CD4-positive, alpha-beta T cell treated with Interleukin-4 for 4 hours (primary cell): Measurements from ENCODE around the gene TNNT2.

Source experiments
- DNase-seq: peaks from one replicate; pipeline ENCODE4 v3.0.0-alpha.2; 2020

The TNNT2 gene

DNA sequence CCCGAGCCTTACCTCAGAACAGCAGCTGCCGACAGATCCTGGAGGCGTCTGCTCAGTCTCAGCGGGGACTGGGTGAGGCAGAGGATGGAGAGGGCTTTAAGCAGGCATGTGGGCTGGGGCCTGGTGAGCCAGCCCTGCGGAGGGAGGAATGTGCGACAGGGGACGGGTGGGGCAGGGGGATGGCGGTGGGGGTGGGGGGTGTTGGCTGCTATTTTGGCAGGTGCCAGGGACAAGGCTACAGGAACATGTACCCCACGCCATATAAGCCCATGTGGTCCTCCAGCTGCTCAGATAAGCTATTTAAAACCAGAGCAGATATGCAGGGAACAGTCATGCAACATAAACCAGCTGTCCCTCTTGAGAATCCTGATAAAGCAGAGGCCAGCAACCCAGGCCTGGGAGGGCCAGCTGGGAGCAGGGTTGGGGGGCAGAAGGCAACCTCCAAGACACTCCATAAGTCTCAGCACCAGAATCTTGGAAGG, at the start of gene TNNT2:
TNNT2 (minus strand) TSS at position 70 of the 482 bp plus-strand sequence. CDS start 4,426 bp downstream, outside the sequence.
- no peak for DNase-seq

DNA sequence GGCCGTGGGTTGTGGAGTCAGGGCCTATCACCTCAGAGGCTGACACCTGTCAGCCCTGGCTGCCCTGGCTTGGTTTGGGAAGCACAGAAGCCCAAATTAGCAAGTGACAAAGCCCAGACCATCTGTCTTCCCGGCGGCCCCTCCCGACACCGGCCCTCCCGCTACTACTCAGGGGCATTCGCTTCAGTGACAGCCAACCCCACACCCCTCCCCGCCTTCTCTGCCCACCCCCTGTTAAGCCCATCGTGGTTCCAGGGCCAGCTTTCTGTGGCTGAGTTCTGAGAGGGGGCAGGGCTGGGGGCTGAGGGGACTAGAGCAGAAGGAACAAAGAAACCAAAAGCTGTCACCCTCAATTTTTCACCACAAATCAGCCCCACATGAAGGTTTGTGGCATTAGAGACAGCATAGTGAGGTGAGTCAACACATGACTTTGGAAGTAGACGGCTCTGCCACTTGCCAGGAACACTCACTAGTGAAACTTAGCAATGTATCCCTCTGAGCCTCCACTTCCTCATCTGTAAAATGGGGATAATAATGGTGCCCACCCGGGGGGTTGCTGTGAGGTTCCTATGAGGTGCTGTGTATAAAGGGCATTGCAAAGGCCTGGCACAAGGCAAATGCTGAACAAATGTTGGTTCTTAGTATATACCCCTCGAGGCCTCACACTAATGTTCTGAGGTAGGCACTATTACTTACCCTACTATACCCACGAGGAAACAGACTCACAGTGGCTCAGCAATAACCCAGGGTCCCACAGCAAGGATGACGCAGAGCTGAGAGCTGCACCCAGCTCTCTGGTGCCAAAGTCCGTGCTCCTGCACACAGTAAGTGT, 49.2 kb upstream of the TNNT2 start:
- DNase-seq, result no peak

DNA sequence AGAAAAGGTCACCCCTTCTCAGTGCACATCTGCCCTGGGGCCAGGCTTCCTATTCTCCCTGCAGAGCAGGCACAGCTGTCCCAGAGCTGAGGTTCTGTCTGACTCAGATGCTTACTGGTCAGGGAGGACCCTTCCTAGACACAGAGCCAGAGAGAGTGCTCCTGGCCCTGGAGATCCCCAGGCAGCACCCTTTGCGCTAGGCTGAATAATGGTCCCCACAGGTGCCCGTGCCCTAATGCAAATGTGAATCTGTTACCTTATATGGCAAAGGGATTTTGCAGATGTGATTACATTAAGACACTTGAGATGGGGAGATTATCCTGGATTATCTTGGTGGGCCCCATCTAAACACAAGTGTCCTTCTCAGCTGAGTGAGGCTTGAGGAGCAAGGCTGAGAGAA, 46.7 kb upstream of the TNNT2 start:
- DNase-seq, result no peak

DNA sequence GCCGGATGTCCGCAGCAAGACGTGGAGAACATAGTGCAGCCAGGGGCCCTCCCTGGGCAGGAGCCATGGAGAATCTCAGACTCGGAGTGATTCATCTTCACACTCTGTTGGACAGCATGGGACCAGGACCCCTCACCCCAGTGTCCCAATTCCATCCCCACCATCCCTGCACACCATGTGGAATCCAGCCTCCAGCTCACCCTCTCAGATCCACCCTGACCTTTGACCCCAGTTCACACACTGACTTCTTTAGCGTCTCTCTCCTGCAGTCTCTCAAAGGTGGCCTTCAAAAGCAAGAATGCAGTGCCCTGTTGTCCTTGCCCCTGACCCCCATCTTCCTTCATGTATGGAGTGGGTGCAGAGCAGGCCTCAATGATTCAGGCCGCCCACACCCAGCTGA, 46.2 kb upstream of the TNNT2 start:
- DNase-seq, result no peak

DNA sequence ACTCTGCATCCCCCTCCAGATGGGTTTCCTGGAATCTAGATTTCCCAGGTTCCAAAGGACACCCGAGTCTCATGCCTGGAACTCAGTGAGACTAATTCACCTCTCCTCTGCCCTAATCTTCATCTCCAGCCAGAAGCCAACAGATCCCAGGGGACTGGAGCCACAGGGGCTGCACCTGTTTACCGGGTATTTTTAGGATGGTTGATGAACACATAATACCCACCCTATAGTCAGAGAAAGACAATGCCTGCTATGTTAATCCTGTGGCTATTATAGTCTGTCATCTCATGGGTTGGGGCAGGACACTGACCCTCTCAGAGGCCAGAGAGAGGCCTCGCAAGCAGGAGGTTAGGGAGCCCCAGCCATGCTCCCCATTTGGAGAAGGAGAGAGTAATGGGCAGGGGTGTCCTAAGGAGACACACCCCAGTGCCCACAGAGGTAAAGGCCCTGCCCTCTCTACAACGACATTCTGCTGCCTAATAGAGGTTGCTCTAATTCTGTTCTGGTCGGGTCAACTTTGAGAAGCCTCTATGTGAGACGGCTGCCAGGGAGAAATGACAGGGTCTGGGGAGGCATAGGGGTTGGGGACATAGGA, 45.1 kb upstream of the TNNT2 start:
- no peak for DNase-seq

DNA sequence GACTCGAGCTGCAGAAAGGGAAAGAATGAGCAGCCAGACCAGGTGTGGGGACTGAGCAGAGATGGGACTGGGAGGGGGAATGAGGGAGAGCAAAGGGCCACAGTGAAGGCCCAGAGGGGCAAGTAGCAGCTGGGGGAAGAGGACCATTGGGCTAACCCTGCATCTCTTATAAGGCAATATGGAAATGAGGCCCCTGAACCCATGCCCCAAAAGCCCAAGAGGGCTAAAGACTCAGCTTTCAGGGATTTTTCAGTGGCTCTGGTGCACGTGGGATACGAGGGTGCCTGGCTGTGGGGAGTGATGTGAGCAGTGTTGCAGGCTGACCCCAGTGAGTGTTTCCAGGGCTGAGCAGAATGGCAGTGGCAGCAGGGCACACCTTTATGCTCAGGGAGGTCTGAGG, 44.5 kb upstream of the TNNT2 start:
- DNase-seq, result no peak

DNA sequence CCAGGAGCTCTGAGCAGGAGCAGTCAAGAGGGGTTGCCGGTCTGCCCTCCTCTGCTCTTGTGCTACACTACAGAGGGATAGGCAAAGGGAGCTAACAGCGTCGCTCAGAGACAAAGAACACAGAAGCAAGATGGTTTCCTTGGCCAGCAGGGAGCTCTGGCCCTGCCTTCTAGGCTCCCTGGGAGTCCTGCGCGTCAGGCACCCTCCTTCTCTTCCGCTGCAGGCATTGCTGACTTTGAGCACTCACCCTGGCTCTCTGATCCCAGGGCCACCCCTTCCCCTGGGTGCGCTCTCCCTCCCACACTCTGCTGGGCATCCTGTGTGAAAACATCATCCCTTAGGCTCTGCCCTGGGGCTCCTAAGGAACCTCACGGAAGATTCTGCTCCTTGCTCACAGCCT, 43.6 kb upstream of the TNNT2 start:
- no peak for DNase-seq

DNA sequence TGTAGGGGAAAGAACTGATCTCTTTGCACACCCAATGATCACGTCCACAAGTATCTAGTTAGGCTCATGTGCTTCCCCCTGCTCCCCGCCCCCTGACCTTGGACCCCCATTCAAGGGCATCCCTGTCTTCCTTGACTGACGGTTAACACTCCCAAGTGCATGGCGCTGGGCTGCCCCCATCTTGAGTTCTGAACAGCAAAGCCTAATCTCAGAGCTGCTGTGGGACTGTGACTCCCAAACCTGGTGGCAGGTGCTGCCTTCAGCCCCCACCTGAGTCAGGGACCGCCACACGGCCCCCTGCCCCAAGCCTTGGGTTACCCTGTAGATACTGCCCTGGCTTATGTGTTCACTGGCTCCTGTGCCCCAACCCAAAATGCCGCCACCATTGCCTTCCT, 43.1 kb upstream of the TNNT2 start:
- no peak for DNase-seq

DNA sequence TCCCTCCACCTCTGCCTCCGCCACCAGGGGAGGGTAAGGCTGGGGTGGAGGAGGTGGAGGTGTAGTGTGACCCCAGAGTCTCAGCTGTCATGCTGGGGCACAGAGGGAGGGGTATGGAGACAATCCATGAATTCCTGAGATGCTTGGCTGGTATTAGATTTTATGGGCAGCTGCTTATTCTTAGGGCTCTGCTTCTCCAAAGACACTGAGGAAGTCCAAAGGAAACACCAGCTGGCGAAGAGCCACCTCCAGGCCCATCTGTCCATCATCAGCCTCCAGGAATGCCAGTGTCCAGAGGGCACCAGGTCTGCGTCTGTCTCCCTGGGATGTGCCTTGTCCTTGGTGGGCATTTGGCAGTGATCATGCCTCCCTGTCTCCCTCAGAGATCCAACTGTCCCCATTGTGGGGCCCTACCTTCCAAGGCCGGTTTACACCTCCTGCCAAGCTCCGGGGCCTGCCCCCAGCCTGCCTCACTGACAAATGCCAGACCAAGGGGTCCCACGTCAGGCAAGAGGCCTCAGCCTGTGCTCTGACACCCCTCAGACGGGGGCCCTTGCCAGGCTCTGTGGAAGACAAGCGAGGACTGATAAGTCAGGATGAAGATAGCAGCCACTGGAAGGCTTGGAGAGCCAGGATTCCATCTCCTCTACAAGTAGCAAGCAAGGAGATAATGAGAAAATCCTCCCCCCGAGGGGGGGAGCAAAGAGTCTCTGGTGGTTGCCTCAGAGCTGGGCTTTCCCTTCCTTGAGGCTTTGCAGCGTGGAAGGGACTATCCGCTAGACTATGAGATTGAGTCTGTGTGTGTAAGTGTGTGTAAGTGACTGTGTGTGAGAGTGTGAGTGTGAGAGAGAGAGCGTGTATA, 42.5 kb upstream of the TNNT2 start:
- no peak for DNase-seq

DNA sequence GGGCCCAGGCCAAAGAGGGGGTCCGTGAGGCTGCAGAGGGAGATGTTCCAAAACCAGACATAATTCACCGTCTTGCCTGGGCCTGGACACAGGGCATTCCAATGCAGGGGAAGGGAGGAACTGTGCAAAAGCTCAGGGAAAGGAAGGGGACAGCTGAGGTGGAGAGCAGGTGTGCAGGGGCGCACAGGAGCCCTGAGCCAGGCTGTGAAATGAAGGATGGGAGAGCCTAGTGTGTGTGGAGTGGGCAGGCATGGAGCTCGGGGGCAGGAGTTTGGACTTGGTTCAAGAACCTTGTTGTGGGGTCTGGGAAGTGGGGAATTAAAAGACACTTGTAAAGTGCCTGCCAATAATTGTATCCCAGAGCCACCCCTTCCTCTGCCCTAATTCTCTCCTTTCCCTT, 41.8 kb upstream of the TNNT2 start:
- DNase-seq, result no peak

DNA sequence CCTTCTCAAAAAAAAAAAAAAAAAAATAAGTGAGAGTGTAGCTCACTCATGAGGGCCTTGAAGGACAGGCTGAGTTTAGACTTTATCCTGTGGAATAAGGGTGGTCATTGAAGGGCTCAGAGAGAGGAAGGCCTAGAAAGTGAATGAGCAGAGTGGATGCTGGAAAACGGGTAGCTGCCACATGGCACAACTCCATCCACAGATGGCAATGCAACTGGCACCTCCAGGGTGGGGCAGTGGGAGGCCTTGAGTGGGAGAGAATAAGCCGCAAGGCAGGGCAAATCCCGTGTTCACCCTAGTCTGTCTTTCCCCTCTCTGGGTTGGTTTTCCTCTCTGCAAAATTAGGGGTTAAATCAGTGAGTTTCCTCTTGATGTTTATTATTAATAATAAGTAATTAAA, 41.0 kb upstream of the TNNT2 start:
- DNase-seq, result no peak

DNA sequence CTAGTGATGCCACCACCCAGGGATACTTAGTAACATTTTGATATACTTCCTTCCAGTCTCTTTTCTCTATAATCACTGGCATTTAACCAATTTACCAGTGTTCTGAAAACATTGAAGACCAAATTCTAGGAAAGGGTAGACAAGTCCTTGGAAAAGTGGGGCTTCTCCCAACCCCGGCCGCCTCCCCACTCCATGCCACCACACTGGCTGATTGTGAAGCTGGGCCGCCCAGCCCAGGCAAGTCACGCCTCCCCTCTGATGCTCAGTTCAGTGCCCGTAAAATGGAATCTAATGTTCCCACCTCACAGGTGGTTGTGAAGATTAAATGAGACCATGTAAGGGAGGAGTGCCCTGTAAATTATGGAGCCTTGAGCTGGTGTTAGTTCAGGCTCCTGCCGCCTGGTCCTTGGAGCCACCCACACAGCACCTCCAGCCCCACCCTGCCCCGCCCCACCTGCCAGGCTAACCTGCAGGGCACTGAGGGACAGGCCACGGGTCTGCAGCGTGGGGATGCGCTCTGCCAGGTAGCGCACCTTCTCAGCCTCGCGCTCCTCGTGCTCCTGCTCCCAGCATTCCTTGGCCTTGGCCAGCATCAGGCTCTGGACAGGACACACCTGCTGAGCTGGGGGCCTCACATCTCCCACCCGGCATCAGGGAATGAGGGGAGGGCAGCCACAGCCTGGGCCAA, 36.7 kb upstream of the TNNT2 start:
- no peak for DNase-seq

DNA sequence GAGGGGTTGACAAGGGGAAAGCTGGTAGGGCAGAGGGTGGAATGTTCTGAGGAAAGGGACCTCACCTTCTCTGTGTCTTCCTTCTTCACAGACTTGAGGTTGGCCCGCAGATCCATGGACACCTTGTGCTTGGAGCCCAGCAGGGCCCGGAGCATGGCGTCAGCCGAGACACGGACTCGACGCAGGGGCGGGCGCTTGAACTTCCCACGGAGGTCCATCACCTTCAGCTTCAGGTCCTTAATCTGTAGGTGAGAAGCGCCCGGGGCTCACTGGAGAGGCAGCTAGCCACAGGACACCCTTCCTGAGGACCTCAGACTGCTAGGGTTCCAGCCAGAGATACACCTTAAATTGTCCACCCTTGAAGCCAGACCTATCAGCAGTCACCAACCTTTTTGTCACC, 33.8 kb upstream of the TNNT2 start:
- no peak for DNase-seq

DNA sequence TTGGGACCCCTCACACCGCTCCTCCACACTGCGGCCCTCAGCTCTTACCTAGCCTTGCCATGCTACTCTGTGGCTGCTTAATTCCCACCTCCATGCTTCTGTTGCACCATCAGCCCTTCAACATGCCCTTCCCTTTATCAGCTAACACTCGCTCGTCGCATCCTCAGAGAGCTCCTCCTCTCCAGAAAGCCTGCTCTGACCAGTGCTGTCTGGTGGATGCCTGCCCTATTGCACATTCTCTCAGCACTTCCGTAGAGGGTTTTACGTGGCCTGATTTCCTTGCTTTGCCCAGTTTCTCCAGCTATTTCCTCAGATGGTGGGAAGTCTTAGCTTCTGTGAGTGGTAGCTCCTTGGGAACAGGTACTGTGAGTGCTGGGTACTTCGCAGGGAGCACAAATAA, 32.0 kb upstream of the TNNT2 start:
- no peak for DNase-seq

DNA sequence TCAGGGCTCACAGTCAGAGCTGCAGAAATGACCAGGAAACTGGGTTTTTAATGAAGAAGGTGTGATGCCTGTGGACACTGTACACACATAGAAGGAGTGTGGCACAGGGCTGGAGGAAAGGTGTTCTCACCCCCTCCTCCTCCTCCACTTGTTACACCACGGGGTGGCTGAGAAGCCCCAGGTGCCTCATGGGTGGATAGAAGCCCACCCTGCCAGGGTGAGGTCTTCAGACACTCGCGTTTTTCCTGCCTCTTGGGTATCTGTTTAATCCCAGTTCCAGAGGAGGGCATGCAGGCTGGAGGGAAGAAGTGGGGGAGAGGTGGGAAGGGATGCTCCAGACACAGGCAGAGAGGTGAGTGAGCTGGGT, 31.3 kb upstream of the TNNT2 start:
- no peak for DNase-seq

DNA sequence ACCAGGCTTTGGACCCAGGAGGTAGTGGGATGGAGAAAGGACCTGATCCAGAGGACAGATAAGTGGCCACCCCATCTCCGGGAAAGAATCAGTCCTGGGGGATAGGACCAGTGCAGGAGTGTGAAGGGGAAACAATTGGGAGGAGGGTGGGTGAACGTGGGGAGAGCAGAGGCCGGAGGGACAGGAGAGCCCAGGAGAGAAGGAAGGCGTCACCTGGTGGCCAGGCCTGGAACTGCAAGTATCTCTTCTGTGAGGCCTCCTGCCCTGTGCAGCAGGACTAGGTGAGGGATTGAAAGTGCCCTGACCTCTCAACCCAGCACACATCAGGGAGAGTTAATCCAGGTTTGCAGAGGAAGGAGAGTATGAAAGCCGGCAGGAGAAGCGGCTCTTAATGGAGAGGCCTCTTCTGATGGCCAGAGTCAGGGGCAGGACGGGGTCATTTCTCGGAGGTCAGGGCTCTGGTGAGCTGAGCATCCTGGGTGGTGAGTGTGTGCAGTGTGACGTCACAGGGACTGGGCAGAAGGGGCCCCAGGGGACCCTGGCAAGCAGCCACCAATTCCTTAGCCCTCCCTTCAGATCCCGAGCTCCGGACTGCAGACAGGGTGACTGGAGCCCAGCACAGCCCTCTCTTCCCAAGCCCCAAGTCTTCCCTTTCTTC, 30.8 kb upstream of the TNNT2 start:
- peak; percentile 44 for DNase-seq

DNA sequence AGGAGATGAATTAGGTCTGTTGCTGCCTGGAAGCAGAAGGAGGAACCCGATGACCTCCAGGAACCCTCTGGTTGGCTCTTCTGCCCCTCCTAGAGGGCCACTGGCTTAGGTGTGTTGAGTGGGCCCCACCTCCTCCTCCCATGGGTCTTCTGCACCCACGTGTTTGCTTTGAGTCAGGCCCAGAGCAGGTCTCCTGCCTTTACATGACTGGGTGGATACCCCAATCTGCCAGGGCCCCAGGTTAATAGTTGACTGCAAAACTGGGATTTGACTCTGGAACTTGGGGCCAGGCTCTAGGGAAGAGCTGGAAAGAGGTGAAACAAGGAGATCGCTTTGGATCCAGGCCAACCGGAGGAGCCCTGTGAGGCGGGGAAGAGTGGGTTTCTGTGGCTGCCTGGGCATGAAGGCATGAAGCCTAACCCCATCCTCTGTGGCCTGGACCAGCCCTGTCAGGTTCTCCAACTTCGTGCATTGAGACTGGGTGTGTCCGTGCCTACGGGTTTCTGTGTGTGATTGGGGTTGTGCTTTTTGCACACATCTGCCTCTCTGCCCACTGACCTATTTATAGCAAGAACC, 29.4 kb upstream of the TNNT2 start:
- no peak for DNase-seq

DNA sequence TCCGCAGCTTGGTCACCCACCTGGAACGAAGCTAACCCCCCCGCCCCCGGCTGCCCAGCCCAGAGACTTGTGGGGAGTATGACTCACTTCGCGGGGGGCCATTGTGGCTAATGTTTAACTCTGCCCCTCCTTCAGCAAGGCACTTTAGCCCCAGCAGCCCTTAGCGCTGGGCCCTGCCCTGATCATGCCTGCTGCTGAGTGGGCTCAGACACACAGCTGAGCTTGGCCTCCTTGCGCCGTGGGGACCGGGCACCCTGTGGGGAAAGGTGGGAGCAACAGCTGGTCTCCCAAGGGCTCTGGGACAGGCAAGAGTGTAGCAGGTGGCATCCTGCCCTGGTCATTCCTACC, 28.0 kb upstream of the TNNT2 start:
- no peak for DNase-seq

DNA sequence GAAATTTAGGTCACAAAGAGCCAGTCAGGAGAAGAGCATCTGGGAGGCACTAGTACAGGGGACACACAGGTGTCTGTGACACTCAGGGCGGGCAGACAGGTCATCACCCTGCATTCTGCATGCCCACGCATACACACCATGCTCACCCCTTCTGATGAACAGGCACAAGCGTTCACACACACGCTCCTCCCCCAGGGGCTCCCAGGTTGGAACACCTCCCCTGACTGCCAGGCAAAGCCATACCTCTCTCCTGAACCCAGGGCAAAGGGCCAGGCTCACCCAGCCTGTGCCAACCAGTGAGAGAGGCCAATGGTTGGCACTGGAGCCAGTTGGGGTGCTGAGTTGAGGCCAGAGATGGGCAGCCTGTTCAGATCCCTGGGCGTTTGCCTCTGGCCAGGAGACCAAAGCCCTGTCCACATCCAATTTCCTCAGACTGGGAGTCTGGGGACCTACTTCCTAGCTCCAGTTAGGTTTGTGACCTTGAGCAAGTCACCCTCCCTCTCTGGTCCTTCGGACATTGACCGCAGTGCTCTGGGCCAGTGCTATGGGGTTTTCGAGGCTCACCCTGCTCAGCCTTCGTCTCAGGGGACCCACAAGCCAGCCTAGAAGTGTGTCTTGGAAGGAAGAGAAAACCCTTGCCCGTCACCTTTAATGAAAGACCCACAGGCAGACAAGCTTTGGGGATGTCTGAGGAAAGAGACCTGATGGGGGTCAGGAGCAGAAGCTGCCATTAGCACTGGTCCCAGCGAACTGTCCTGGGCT, 27.4 kb upstream of the TNNT2 start:
- DNase-seq, result no peak

DNA sequence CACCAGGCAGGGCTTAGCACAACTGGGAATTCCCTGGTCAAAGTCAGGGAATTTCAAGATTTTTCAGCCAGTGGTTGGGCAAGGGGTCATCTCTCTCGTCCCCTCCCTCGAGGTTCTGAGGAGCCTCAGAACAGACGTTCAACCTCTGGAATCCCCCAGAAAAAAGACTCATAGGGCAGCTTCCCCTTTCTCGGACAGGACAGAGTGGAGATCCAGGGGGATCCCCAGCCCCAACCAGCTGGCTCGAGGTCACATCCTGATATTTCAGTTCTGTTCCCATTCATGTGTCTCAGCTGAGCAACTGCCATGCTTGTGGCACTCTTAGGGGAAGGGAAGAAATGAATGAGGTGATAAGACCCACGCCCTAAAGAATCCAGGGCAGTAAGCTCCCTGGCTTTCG, 26.6 kb upstream of the TNNT2 start:
- DNase-seq, result no peak

DNA sequence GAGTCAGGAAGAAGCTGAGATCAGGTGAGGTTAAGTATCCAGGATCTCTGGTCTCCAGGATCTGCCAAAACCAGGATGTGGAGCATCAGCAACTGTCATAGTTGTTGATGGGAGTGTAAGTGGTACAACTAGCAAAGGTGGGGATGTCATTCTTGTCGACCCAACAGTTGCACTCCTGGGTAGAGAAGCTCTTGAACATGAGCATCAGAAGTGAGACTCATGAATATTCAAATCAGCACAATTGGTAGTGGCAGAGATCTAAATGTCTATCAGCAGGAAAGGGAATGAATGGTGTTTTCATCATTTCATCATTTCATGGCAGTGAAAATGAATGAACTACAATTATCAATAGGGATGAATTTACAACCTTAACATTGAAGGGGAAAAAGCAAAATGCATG, 25.9 kb upstream of the TNNT2 start:
- no peak for DNase-seq

DNA sequence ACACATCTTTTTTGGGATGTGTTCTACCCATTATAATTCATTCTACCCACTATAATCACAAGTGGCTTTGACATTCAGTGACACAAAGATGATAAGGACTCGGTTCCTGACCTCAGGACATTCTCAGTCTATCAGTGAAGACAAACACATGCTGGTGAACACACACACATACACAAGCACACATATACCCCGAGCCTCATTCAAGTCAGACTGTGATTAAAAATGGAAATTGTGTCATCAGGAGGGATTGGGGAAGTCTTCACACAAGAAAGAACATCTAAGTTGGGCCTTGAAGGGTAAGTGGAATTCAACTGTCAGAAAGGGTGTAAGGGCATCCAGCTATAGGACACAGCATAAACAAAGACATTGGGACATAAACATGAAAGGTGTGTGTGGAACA, 24.2 kb upstream of the TNNT2 start:
- no peak for DNase-seq
